HL-60 (cell line): Measurements from ENCODE around the gene ISG20L2.

Experiments used
- GABPA ChIP-seq: IDR thresholded peaks from 2 replicates; pipeline ENCODE4 v1.6.1; 2012; ENCODE audit warnings: low read depth
- POLR2AphosphoS5 ChIP-seq: IDR thresholded peaks from 2 replicates; pipeline ENCODE4 v1.6.1; 2012; ENCODE audit warnings: low read depth
- SPI1 ChIP-seq: IDR thresholded peaks from 2 replicates; pipeline ENCODE4 v1.6.1; 2012; ENCODE audit warnings: low read depth, mild to moderate bottlenecking, borderline replicate concordance
- TF ChIP-seq, protein P1 (sequence below): IDR thresholded peaks from 2 replicates; pipeline ENCODE4 v1.6.1; 2012; ENCODE audit warnings: low read depth; ENCODE audit not compliant: insufficient replicate concordance
- TF ChIP-seq, protein P2 (sequence below): IDR thresholded peaks from one replicate; pipeline ENCODE4 v1.5.1; 2011; ENCODE audit warnings: low read length, control low read depth, inconsistent platforms; ENCODE audit not compliant: insufficient read depth

DNA sequence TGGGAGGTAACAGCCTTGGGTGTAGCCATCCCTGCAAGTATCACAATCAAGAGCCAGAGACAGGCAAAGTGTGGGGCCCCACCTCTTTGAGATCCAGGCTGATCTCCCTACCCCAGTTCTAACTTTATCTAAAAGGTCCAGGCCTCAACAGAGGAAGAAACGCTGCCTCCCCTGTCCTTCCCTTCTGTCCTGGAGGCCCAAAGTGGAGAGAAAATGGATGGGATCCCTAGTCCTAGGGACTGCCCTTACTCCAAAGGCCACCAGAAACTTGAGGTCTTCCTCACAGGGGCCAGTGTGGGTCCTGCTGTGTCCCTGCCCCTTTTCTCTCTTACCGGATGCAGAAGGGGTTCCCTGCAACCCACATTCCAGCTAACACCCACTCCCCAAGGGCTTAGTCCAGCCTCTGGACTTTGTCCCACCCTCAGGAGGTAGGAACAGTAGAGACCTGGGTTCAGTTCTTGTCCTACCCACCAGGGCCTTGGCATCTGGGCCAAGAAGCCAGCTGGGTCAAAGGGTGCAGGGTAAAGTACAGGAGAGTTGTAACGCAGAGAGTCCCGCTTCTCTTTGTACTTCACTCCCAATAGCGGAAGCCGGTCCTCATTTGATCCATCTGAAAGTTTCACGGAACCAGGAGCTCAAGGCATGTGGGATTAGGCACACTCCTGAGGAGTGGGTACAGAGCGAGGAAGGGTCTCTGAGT, 21.0 kb upstream of the ISG20L2 start:
- TF ChIP-seq, protein P1, sequence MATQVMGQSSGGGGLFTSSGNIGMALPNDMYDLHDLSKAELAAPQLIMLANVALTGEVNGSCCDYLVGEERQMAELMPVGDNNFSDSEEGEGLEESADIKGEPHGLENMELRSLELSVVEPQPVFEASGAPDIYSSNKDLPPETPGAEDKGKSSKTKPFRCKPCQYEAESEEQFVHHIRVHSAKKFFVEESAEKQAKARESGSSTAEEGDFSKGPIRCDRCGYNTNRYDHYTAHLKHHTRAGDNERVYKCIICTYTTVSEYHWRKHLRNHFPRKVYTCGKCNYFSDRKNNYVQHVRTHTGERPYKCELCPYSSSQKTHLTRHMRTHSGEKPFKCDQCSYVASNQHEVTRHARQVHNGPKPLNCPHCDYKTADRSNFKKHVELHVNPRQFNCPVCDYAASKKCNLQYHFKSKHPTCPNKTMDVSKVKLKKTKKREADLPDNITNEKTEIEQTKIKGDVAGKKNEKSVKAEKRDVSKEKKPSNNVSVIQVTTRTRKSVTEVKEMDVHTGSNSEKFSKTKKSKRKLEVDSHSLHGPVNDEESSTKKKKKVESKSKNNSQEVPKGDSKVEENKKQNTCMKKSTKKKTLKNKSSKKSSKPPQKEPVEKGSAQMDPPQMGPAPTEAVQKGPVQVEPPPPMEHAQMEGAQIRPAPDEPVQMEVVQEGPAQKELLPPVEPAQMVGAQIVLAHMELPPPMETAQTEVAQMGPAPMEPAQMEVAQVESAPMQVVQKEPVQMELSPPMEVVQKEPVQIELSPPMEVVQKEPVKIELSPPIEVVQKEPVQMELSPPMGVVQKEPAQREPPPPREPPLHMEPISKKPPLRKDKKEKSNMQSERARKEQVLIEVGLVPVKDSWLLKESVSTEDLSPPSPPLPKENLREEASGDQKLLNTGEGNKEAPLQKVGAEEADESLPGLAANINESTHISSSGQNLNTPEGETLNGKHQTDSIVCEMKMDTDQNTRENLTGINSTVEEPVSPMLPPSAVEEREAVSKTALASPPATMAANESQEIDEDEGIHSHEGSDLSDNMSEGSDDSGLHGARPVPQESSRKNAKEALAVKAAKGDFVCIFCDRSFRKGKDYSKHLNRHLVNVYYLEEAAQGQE: no peak
- TF ChIP-seq POLR2AphosphoS5 (no peak; the same call in 1 of the 2 replicates), SPI1 (no peak), GABPA (no peak)
- TF ChIP-seq, protein P2, sequence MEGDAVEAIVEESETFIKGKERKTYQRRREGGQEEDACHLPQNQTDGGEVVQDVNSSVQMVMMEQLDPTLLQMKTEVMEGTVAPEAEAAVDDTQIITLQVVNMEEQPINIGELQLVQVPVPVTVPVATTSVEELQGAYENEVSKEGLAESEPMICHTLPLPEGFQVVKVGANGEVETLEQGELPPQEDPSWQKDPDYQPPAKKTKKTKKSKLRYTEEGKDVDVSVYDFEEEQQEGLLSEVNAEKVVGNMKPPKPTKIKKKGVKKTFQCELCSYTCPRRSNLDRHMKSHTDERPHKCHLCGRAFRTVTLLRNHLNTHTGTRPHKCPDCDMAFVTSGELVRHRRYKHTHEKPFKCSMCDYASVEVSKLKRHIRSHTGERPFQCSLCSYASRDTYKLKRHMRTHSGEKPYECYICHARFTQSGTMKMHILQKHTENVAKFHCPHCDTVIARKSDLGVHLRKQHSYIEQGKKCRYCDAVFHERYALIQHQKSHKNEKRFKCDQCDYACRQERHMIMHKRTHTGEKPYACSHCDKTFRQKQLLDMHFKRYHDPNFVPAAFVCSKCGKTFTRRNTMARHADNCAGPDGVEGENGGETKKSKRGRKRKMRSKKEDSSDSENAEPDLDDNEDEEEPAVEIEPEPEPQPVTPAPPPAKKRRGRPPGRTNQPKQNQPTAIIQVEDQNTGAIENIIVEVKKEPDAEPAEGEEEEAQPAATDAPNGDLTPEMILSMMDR: no peak
